OCI-M2 (cell line): ENCODE measurements around the gene UBXN1.
A peak's percentile ranks its signal among the peaks of the same experiment; 100 is the strongest.

ENCODE experiments used
- DNase-seq: peaks from one replicate; lab custom pipeline; 2025; ENCODE audit not compliant: unreplicated experiment; lab: John Stamatoyannopoulos, UW

UBXN1 gene

GRCh38 chr11:62646825-62647608 is 31.9 kb downstream of the UBXN1 start:
- DNase-seq = no peak

- peak; percentile 84 for DNase-seq
Observed at GRCh38 chr11:62645946-62646824, 32.7 kb downstream of the UBXN1 start, which contains the start of gene GANAB. Gene GANAB (minus strand): TSS chr11:62646613. CDS start chr11:62646599, 14 bp downstream.

DNA sequence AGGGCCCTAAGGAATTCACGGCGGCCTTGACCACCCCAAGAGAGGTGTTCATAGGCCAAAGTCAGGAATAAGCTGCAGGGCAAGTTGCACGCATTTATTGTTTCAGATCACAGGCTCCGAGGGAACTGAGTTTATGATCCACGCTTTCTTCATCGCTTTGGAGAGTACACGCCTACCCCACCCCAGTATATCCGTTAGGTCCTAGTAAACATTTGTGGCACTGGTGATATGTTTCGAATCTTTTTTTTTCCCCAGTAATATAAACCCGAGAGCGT is 33.3 kb downstream of the UBXN1 start:
- no peak for DNase-seq

GRCh38 chr11:62644220-62644619 is 34.7 kb downstream of the UBXN1 start:
- DNase-seq = no peak

GRCh38 chr11:62632492-62632891 is 46.4 kb downstream of the UBXN1 start:
- DNase-seq = no peak

- DNase-seq = no peak
Observed at GRCh38 chr11:62627713-62628112, 51.2 kb downstream of the UBXN1 start.
